ENCODE data around the gene DUOXA1. TPM values are rescaled to one million over a fixed set of nuclear protein-coding genes. Genes with fewer than 3 reads are reported as not detected.

Gene DUOXA1
- total and polyA plus RNA-seq, 7 donors = 0.04 to 0.56 (median 0.25) TPM; not detected in 3

- H3K4me1 ChIP-seq = no peaks in the 10 kb centered on the region
- intact Hi-C loops (cut with DNase I) = no loop called here
- H3K4me3 ChIP-seq = no peak overlapping the region
- no peaks in the 10 kb centered on the region for H3K9me3 ChIP-seq
- H3K36me3 ChIP-seq (ENCODE audit: insufficient read depth in 1 of 2, low read depth in 1 of 2) = no peaks in the 10 kb centered on the region
- 72 to 82% (median 73%) methylated on average over 4 of the region's 4 CpGs for WGBS, 3 donors
- no peak for TF ChIP-seq CTCF (IDR thresholded peaks at IDR 0.05)
- H3K27me3 ChIP-seq (ENCODE audit: insufficient read depth in 3 of 3, low read length in 2 of 3) = no peaks in the 10 kb centered on the region
- no peak for DNase-seq
- no peak overlapping the region for H3K27ac ChIP-seq
- ATAC-seq = no peak
Measured at GRCh38 chr15:45146405-45146804, 16.7 kb upstream of the DUOXA1 start.

GRCh38 chr15:45144775-45145174, 15.1 kb upstream of the DUOXA1 start:
- no peaks in the 10 kb centered on the region for H3K27me3 ChIP-seq (ENCODE audit: insufficient read depth in 3 of 3, low read length in 2 of 3)
- no peaks in the 10 kb centered on the region for H3K9me3 ChIP-seq
- no peak for TF ChIP-seq CTCF (IDR thresholded peaks at IDR 0.05)
- intact Hi-C loops (cut with DNase I) = no loop called here
- H3K4me3 ChIP-seq = no peak overlapping the region
- 69 to 74% (median 74%) methylated on average over 9 of the region's 9 CpGs for WGBS, 3 donors
- ATAC-seq (no peak), DNase-seq (no peak)
- H3K27ac ChIP-seq = no peak overlapping the region
- H3K36me3 ChIP-seq (ENCODE audit: insufficient read depth in 1 of 2, low read depth in 1 of 2) = no peaks in the 10 kb centered on the region
- no peaks in the 10 kb centered on the region for H3K4me1 ChIP-seq

- Histone ChIP-seq H3K9me3 (no peaks in the 10 kb centered on the region), H3K4me3 (no peak overlapping the region), H3K27me3 (ENCODE audit: insufficient read depth in 3 of 3, low read length in 2 of 3) (no peaks in the 10 kb centered on the region), H3K4me1 (no peaks in the 10 kb centered on the region), H3K27ac (no peak overlapping the region), H3K36me3 (ENCODE audit: insufficient read depth in 1 of 2, low read depth in 1 of 2) (no peaks in the 10 kb centered on the region)
- intact Hi-C loops (cut with DNase I) = no loop called here
- ATAC-seq = no peak
- 75 to 86% (median 76%) methylated on average over 11 of the region's 11 CpGs for WGBS, 3 donors
- no peak for DNase-seq
- no peak for TF ChIP-seq CTCF (IDR thresholded peaks at IDR 0.05)
Measured at GRCh38 chr15:45143946-45144345, 14.3 kb upstream of the DUOXA1 start.

- 76 to 92% (median 78%) methylated on average over 7 of the region's 7 CpGs for WGBS, 3 donors
- H3K27me3 ChIP-seq (ENCODE audit: insufficient read depth in 3 of 3, low read length in 2 of 3) = no peaks in the 10 kb centered on the region
- DNase-seq (no peak), ATAC-seq (no peak)
- no peaks in the 10 kb centered on the region for H3K36me3 ChIP-seq (ENCODE audit: insufficient read depth in 1 of 2, low read depth in 1 of 2)
- no peak overlapping the region for H3K27ac ChIP-seq
- no peaks in the 10 kb centered on the region for H3K9me3 ChIP-seq
- no peaks in the 10 kb centered on the region for H3K4me1 ChIP-seq
- intact Hi-C loops (cut with DNase I) = no loop called here
- no peak overlapping the region for H3K4me3 ChIP-seq
- TF ChIP-seq CTCF (IDR thresholded peaks at IDR 0.05) = no peak
Measured at GRCh38 chr15:45143056-45143455, 13.4 kb upstream of the DUOXA1 start.

- no peak overlapping the region for H3K27ac ChIP-seq
- no peaks in the 10 kb centered on the region for H3K9me3 ChIP-seq
- DNase-seq (no peak), ATAC-seq (no peak)
- H3K36me3 ChIP-seq (ENCODE audit: insufficient read depth in 1 of 2, low read depth in 1 of 2) = no peaks in the 10 kb centered on the region
- 77 to 81% (median 78%) methylated on average over 4 to 5 of the region's 5 CpGs for WGBS, 3 donors
- intact Hi-C loops (cut with DNase I) = no loop called here
- H3K27me3 ChIP-seq (ENCODE audit: insufficient read depth in 3 of 3, low read length in 2 of 3) = peaks cover 0 to 5% (median 2%) of the 10 kb centered on the region in 3 donors
- H3K4me3 ChIP-seq = no peak overlapping the region
- H3K4me1 ChIP-seq = no peaks in the 10 kb centered on the region
- TF ChIP-seq CTCF (IDR thresholded peaks at IDR 0.05) = no peak
Measured at GRCh38 chr15:45141386-45141785, 11.7 kb upstream of the DUOXA1 start.

Measured in psoas muscle (tissue), 8 donors.